Measurements from ENCODE around the gene TCFL5.

DNA sequence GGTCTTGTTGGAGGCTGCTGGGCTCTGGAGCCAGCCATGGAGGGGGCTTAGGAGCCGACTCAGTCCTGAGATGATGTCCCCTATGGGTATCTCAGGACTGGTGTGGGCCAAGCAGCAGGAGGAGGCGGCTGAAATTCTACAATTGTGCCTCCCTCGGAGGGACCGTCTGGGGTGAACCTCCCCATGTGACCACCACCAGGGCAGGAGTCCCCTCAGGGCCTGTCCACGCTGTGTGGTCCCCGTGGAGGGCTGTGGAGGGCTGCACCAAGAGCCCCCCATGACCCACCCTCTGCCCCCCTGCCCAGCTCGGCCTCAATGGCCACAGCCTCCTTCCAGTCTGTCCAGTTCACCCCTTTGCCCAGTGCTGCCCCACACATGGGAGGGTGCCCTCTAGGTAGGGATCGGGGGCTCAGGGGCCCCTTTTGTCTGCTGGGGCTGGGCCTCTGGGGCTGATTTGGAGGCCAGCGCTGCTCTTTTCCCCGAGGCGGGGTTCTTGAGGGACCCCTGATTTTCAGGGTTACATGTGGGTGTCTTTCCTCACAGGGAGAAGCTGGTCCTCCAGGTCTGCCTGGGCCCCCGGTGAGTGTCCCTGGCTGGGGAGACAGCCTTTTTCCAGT, 43.5 kb downstream of the TCFL5 start:
- no peak for TF ChIP-seq POLR2A (IDR thresholded peaks at IDR 0.05)
- TF ChIP-seq, protein P1, sequence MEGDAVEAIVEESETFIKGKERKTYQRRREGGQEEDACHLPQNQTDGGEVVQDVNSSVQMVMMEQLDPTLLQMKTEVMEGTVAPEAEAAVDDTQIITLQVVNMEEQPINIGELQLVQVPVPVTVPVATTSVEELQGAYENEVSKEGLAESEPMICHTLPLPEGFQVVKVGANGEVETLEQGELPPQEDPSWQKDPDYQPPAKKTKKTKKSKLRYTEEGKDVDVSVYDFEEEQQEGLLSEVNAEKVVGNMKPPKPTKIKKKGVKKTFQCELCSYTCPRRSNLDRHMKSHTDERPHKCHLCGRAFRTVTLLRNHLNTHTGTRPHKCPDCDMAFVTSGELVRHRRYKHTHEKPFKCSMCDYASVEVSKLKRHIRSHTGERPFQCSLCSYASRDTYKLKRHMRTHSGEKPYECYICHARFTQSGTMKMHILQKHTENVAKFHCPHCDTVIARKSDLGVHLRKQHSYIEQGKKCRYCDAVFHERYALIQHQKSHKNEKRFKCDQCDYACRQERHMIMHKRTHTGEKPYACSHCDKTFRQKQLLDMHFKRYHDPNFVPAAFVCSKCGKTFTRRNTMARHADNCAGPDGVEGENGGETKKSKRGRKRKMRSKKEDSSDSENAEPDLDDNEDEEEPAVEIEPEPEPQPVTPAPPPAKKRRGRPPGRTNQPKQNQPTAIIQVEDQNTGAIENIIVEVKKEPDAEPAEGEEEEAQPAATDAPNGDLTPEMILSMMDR (IDR thresholded peaks at IDR 0.05) = no peak

Measured in Peyer's patch (tissue), 4 donors.